ENCODE measurements around the gene MLH3. TPM values are rescaled to one million over a fixed set of nuclear protein-coding genes. Genes with fewer than 3 reads are reported as not detected.

Gene MLH3
- 15.2 to 20.4 TPM (median 18.3 TPM) in 5 replicates for total RNA-seq (2022; extraction: Qiagen RNA extraction; ENCODE audit: low read depth)

DNA sequence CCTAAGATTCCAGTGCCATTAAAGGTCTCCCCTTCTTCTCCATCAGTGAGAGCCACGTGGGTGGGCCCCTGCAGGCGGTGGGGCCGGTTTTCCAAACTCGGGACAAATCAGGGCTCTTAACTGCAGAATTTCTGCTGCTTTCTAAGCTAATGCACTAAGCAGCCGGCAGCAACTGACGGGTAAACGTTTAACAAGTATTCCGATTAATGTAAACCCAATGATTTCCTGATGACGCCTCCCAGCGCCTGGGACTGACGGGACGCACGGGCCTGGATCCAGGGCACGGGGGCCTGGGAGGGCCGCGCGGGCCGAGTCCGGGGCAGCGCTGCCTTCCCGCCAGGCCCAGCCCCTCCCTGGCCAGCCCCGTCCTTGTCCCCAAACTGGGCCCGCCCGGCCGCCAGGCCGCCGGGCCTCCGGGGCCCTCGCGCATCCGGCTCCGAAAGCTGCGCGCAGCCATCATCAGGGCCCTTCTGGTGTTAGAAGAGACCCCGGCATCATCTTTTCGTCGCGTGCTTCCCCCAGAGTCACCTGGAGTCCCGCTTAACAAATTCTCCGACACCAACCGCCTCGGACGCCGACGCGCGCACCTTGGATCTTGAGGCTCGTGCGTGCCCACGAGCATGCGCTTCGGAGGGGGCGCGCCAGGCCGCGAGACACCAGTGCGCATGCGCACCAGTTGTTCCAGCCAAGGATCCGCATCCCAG, at the start of gene MLH3:
Gene MLH3 (minus strand): TSS at position 616 of the 704 bp plus-strand sequence. CDS start 1,812 bp downstream, outside the sequence.

GRCh38 chr14:75069121-75069810, 18.0 kb upstream of the MLH3 start, which contains the start of gene ZC2HC1C:
Gene ZC2HC1C, plus strand, starts transcription at chr14:75069641. Its CDS starts 933 bp downstream, at chr14:75070574.

DNA sequence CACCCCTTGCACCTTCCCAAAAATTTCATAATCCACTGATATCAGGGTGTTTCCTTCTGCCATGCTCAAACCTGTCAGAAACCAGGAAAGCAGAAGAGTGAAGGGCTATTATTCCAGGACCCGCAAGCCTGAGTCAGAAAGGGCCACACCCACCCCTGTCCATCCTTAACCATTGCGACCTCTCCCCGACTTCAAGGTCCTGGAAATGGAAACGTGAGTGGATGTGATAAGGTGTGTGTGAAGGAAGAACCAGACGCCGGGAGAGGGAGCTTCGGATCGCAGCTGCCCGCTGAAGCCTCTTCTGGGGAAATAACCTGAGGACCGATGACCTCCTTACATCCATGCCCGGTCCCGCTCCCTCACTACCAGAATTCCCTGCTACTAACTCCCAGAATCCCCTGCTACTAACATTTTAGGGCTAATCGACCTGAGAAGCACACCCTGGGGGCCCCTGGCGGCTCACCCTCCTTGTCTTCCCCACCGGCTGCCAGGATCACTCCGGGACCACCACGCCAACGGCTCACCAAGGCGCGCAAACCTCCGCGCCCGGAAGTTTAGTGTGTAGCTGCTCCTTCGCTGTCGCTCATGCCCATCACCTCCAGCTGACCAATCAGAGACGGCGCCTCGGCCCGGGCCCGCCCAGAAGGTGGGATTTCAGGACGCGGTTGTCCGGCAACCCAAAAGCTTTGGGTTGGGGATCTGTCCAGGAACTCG, 12.4 kb upstream of the MLH3 start, which contains the start of gene ACYP1:
Gene ACYP1 (minus strand): TSS at position 534 of the 714 bp plus-strand sequence. CDS start 471 bp downstream, at position 63.

DNA sequence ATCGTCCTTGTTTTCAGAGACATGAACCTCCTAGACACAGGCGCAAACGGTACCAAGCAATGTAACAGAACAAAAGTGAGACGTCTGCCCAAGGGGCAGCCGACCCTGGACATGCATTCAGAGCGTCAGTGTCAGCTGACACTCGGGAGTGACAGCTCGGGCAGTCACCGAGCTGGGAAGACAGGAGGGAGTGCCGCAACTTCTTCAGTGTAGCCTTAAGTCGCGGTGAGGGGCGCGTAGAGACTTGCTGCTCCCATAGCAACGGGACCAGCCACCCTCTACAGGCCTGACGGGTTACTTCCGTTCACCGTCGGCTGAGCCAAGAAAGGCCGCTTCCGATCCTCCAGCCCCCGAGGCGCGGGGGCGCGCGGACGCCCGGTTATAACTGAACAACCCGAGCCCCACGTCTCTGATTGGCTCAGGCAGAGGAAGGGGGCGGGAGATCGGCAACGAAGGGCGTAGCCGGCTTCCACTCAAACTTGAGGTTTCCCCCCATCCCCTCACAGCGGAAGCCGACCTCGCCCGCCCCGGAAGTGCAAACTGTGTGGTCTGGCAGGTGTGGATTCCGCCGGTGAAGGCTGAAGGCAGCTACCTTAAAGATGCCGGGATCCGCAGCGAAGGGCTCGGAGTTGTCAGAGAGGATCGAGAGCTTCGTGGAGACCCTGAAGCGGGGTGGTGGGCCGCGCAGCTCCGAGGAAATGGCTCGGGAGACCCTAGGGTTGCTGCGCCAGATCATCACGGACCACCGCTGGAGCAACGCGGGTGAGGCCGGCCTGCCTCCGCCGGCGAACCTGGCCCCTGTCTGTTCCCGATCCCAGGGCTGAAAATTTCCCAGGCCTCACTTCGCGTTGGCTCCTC, 48.6 kb downstream of the MLH3 start, which contains the start of gene EIF2B2:
Gene EIF2B2 (plus strand): TSS at position 530 of the 858 bp plus-strand sequence. CDS start 70 bp downstream, at position 600.

Other genes starting within 250 kb of the MLH3 start
- not detected in 5 replicates for gene PROX2, start 175.3 kb downstream of the MLH3 start, total RNA-seq (2022; extraction: Qiagen RNA extraction; ENCODE audit: low read depth)
- gene DLST, start 169.6 kb downstream of the MLH3 start, total RNA-seq (2022; extraction: Qiagen RNA extraction; ENCODE audit: low read depth): 91.1 to 99.9 TPM (median 96.7 TPM) in 5 replicates
- 0.33 to 0.92 TPM (median 0.52 TPM) in 5 replicates for gene RPS6KL1, start 128.2 kb downstream of the MLH3 start, total RNA-seq (2022; extraction: Qiagen RNA extraction; ENCODE audit: low read depth)
- gene PGF, start 95.9 kb downstream of the MLH3 start, total RNA-seq (2022; extraction: Qiagen RNA extraction; ENCODE audit: low read depth): 2.3 to 3.9 TPM (median 3.5 TPM) in 5 replicates
- 77.5 to 83.7 TPM (median 78.2 TPM) in 5 replicates for gene EIF2B2, start 48.5 kb downstream of the MLH3 start, total RNA-seq (2022; extraction: Qiagen RNA extraction; ENCODE audit: low read depth)
- 22.5 to 29.6 TPM (median 25.5 TPM) in 5 replicates for gene ACYP1, start 12.6 kb upstream of the MLH3 start, total RNA-seq (2022; extraction: Qiagen RNA extraction; ENCODE audit: low read depth)
- 2.8 to 4.1 TPM (median 3.5 TPM) in 5 replicates for gene ZC2HC1C, start 18.2 kb upstream of the MLH3 start, total RNA-seq (2022; extraction: Qiagen RNA extraction; ENCODE audit: low read depth)
- gene NEK9, start 75.6 kb upstream of the MLH3 start, total RNA-seq (2022; extraction: Qiagen RNA extraction; ENCODE audit: low read depth): 27.8 to 40.0 TPM (median 37.4 TPM) in 5 replicates
- 259 to 344 TPM (median 274 TPM) in 5 replicates for gene TMED10, start 125.1 kb upstream of the MLH3 start, total RNA-seq (2022; extraction: Qiagen RNA extraction; ENCODE audit: low read depth)
- gene FOS, start 227.4 kb upstream of the MLH3 start, total RNA-seq (2022; extraction: Qiagen RNA extraction; ENCODE audit: low read depth): 5.4 to 11.7 TPM (median 6.6 TPM) in 5 replicates